Osteoblast (primary cell): ENCODE measurements around the gene COX17. TPM values are rescaled to one million over a fixed set of nuclear protein-coding genes. Genes with fewer than 3 reads are reported as not detected.
"Not testable (repeated sequence)": the region's sequence is repeated elsewhere in the genome, so short reads cannot be mapped to it uniquely, and the experiment has no call there.

Source experiments
- DNase-seq: peaks from one replicate; pipeline ENCODE4 v3.0.0; 2011; ENCODE audit warnings: low spot score, mixed read lengths; ENCODE audit not compliant: insufficient read length; ENCODE audit errors: missing footprints
- H2AFZ ChIP-seq: 2 replicates; pipeline ENCODE4 v1.6.0; 2011; ENCODE audit warnings: mild to moderate bottlenecking, low read length
- H3K27ac ChIP-seq: 2 replicates; pipeline ENCODE4 v1.5.1; 2011; ENCODE audit warnings: mild to moderate bottlenecking, low read depth, low read length, moderate library complexity
- H3K27me3 ChIP-seq: 2 replicates; pipeline ENCODE4 v1.6.0; 2012; ENCODE audit warnings: mild to moderate bottlenecking, control low read depth, inconsistent platforms, low read length, moderate library complexity; ENCODE audit not compliant: insufficient read depth
- H3K36me3 ChIP-seq: 2 replicates; pipeline ENCODE4 v1.5.1; 2011; ENCODE audit warnings: mild to moderate bottlenecking, low read length, control low read depth, moderate library complexity; ENCODE audit not compliant: insufficient read depth
- H3K4me1 ChIP-seq: 2 replicates; pipeline ENCODE4 v1.5.1; 2011; ENCODE audit warnings: mild to moderate bottlenecking, low read length, control low read depth, moderate library complexity; ENCODE audit not compliant: insufficient read depth
- H3K4me2 ChIP-seq: 2 replicates; pipeline ENCODE4 v1.6.0; 2011; ENCODE audit warnings: mild to moderate bottlenecking, low read length; ENCODE audit not compliant: insufficient read depth
- H3K4me3 ChIP-seq: fragments of 200-600 bp; sonication (generic); 3 replicates; pipeline ENCODE4 v1.5.1; 2012; ENCODE audit warnings: mild to moderate bottlenecking, low read length, inconsistent platforms; ENCODE audit not compliant: insufficient read depth
- H3K79me2 ChIP-seq: 2 replicates; pipeline ENCODE4 v1.6.0; 2012; ENCODE audit warnings: mild to moderate bottlenecking, low read length, control low read depth, inconsistent platforms; ENCODE audit not compliant: insufficient read depth
- H3K9me3 ChIP-seq: 2 replicates; pipeline ENCODE4 v1.5.1; 2011; ENCODE audit warnings: low read depth, low read length, control low read depth
- H4K20me1 ChIP-seq: 2 replicates; pipeline ENCODE4 v1.6.0; 2012; ENCODE audit warnings: mild to moderate bottlenecking, low read length, control low read depth; ENCODE audit not compliant: insufficient read depth
- total RNA-seq: library from RNA; depleted of rRNA; stranded (reverse); fragments of >200 nt; gene quantifications from 2 replicates; pipeline ENCODE4 v1.2.3, GENCODE V29; 2012
- TF ChIP-seq, protein P1 (sequence below): IDR thresholded peaks from 2 replicates; pipeline ENCODE4 v1.5.1; 2011; ENCODE audit warnings: mild to moderate bottlenecking, low read depth, low read length, moderate library complexity; ENCODE audit errors: extremely low read depth

Gene COX17
- total RNA-seq, 1 donor: 8.0 TPM

DNA sequence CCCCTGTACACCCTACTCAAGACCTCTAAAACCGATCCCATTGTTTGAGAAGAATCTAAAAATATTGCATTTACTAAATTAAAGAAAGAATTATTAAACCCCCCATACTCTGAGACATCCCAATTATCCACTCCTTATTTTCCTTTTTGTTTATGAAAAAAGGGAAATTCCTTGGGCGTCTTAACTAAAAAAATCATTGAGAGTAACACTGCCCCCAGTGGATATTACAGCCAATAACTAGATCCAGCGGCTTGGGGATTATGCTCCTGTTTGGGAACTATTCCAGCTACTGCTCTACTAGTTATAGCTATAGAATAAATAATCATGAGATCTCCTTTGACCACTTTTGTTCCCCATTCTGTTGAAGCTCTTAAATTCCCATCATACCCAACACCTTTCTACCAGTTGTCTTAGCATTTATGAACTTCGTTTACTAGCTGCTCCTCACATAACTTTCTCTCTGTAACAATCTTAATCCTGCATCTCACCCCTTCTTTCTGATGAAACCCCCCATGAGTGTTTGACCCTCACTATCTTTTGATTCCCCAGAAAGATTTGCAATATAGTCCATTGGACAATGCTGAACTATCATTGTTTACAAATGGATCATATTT is 12.9 kb upstream of the COX17 start:
- DNase-seq: peak; percentile 14
- Histone ChIP-seq H3K4me3 (no peak overlapping the region), H3K4me1 (no peaks in the 10 kb centered on the region), H3K9me3 (no peaks in the 10 kb centered on the region), H3K36me3 (no peaks in the 10 kb centered on the region), H3K4me2 (no peak overlapping the region), H2AFZ (no peak overlapping the region), H4K20me1 (no peaks in the 10 kb centered on the region), H3K27ac (no peak overlapping the region), H3K79me2 (no peaks in the 10 kb centered on the region), H3K27me3 (no peaks in the 10 kb centered on the region)
- TF ChIP-seq, protein P1, sequence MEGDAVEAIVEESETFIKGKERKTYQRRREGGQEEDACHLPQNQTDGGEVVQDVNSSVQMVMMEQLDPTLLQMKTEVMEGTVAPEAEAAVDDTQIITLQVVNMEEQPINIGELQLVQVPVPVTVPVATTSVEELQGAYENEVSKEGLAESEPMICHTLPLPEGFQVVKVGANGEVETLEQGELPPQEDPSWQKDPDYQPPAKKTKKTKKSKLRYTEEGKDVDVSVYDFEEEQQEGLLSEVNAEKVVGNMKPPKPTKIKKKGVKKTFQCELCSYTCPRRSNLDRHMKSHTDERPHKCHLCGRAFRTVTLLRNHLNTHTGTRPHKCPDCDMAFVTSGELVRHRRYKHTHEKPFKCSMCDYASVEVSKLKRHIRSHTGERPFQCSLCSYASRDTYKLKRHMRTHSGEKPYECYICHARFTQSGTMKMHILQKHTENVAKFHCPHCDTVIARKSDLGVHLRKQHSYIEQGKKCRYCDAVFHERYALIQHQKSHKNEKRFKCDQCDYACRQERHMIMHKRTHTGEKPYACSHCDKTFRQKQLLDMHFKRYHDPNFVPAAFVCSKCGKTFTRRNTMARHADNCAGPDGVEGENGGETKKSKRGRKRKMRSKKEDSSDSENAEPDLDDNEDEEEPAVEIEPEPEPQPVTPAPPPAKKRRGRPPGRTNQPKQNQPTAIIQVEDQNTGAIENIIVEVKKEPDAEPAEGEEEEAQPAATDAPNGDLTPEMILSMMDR: peak; percentile 73

DNA sequence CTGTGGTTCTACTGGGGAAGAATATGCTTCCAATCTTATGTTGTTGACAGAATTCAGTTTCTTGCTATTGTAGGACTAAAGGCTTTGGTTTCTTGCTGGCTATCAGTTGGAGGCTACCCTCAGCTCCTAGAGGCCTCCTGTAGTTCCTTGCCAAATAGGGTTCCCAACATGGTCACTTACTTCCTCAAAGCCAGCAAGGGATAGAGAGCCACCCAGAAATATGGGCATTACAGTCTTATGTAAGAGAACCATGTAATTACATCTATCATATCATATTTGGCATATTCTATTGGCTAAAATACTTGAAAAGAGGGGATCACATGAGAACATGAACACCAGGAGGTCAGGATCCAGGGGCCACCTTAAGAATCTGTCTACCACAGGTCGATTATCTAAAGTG is 6.2 kb upstream of the COX17 start:
- no peaks in the 10 kb centered on the region for H3K79me2 ChIP-seq
- no peak for DNase-seq
- no peaks in the 10 kb centered on the region for H3K27me3 ChIP-seq
- no peaks in the 10 kb centered on the region for H3K36me3 ChIP-seq
- H3K4me2 ChIP-seq: no peak overlapping the region
- no peaks in the 10 kb centered on the region for H3K4me1 ChIP-seq
- H3K27ac ChIP-seq: no peak overlapping the region
- TF ChIP-seq, protein P1: no peak
- no peaks in the 10 kb centered on the region for H4K20me1 ChIP-seq
- no peaks in the 10 kb centered on the region for H3K9me3 ChIP-seq
- H2AFZ ChIP-seq: no peak overlapping the region
- H3K4me3 ChIP-seq: no peak overlapping the region

DNA sequence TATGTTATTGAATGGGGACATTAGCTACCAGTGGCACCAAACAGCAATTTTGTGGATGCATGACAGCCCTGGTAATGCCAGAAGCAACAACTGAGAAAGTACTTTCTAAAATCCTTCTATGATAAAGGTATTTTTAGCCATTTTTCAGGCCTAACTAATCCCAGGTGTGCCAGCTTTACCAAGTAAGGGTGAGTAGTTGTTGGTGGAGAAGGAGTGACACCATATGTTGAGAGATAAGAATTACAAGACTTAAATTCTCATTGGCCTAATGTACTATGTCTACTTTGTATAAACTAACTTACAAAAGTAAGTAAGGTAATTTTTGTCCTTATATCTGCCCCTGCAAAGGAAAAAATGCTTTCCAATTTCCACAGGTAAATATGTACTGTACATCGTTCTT is 4.1 kb upstream of the COX17 start:
- Histone ChIP-seq H3K4me1 (peaks cover 7% of the 10 kb centered on the region), H3K4me2 (no peak overlapping the region)

DNA sequence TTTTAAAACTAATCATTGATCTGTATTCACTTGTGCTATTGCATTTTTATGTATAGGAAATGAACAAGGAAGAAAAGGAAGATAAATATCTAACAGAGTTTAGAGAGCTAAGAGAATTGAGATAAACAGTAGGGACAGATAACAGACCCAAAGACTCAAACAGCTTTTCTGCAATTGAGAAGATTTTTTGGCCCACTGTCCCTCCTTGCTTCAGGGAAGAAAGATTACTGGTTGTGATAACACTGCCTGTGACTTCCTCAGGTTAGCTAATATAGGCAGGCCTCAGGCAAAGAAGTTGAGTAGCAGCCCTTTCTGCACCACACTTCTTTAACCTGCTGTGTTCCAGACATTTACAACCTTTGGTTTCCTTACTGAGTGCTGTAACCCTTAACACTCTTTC is 2.7 kb upstream of the COX17 start:
- Histone ChIP-seq H3K27ac (no peak overlapping the region), H3K4me3 (no peak overlapping the region), H2AFZ (peak overlapping the region; percentile 58), H3K4me1 (peaks cover 13% of the 10 kb centered on the region), H3K9me3 (no peaks in the 10 kb centered on the region), H3K4me2 (no peak overlapping the region), H3K27me3 (no peaks in the 10 kb centered on the region), H3K36me3 (peaks cover 2% of the 10 kb centered on the region), H4K20me1 (no peaks in the 10 kb centered on the region), H3K79me2 (peaks cover 12% of the 10 kb centered on the region)
- TF ChIP-seq, protein P1: no peak
- no peak for DNase-seq

More for the DNA sequence above, 4.1 kb upstream of the COX17 start:
- no peak overlapping the region for H2AFZ ChIP-seq
- TF ChIP-seq, protein P1: peak; percentile 64
- peak; percentile 72 for DNase-seq
- peaks cover 4% of the 10 kb centered on the region for H3K79me2 ChIP-seq
- no peak overlapping the region for H3K27ac ChIP-seq
- no peaks in the 10 kb centered on the region for H4K20me1 ChIP-seq
- H3K4me3 ChIP-seq: no peak overlapping the region
- no peaks in the 10 kb centered on the region for H3K27me3 ChIP-seq
- H3K36me3 ChIP-seq: no peaks in the 10 kb centered on the region
- no peaks in the 10 kb centered on the region for H3K9me3 ChIP-seq

DNA sequence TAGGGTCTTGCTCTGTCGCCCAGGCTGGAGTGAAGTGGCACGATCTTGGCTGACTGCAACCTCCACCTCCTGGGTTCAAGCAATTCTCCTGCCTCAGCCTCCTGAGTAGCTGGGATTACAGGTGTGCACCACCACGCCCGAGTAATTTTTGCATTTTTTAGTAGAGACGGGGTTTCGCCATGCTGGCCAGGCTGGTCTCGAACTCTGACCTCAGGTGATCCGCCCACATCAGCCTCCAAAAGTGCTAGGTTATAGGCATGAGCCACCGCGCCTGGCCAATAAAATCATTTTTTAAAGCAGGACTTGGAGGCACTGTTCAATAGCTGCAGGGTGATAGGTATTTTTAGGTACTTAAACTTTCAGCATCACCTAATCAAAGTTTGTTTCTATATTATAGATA is 1.0 kb upstream of the COX17 start:
- peaks cover 12% of the 10 kb centered on the region for H3K79me2 ChIP-seq
- not testable (repeated sequence) for H2AFZ ChIP-seq, H3K4me2 ChIP-seq, H3K27ac ChIP-seq, H3K27me3 ChIP-seq, H3K9me3 ChIP-seq, DNase-seq, H4K20me1 ChIP-seq, H3K4me3 ChIP-seq
- H3K36me3 ChIP-seq: peaks cover 14% of the 10 kb centered on the region
- H3K4me1 ChIP-seq: peaks cover 13% of the 10 kb centered on the region
